PFSK-1 (cell line): ENCODE measurements around the gene CDHR3.

Source experiments
- FOXP2 ChIP-seq: optimal IDR thresholded peaks from 2 replicates; pipeline ENCODE3; 2011; ENCODE audit warnings: borderline replicate concordance, control low read depth, inconsistent platforms; ENCODE audit not compliant: insufficient read depth; ENCODE audit errors: extremely low read length, extremely low read depth
- POLR2AphosphoS5 ChIP-seq: IDR thresholded peaks from 2 replicates; pipeline ENCODE4 v1.6.1; 2012; ENCODE audit warnings: low read depth, mild to moderate bottlenecking, control low read depth, low read length, moderate library complexity
- REST ChIP-seq, 2 experiments: IDR thresholded peaks; 2 replicates each; pipeline versions ENCODE4 v1.6.1 to v1.8.0; 2011 to 2012; ENCODE audit warnings: low read depth in 2 of 2, low read length in 2 of 2, control low read depth in 1 of 2, inconsistent platforms in 1 of 2, mild to moderate bottlenecking in 1 of 2, moderate library complexity in 1 of 2; ENCODE audit not compliant: insufficient read depth in 1 of 2
- SIN3A ChIP-seq: IDR thresholded peaks from 2 replicates; pipeline ENCODE4 v1.6.1; 2012; ENCODE audit warnings: mild to moderate bottlenecking, low read length, moderate library complexity, borderline replicate concordance; ENCODE audit not compliant: insufficient read depth
- TAF1 ChIP-seq: IDR thresholded peaks from 2 replicates; pipeline ENCODE4 v1.6.1; 2012; ENCODE audit warnings: low read length, control low read depth, borderline replicate concordance; ENCODE audit not compliant: insufficient read depth

CDHR3 gene

GRCh38 chr7:106003525-106004064, 40.5 kb downstream of the CDHR3 start:
- TF ChIP-seq FOXP2 (no peak), POLR2AphosphoS5 (no peak), SIN3A (no peak), REST (IDR thresholded peaks at IDR 0.05; ENCODE audit: insufficient read depth in 1 of 2, low read depth in 2 of 2, low read length in 2 of 2) (no peak), TAF1 (no peak)

GRCh38 chr7:106006906-106007305, 43.8 kb downstream of the CDHR3 start:
- TF ChIP-seq POLR2AphosphoS5 (no peak), FOXP2 (no peak), SIN3A (no peak), TAF1 (no peak), REST (IDR thresholded peaks at IDR 0.05; ENCODE audit: insufficient read depth in 1 of 2, low read depth in 2 of 2, low read length in 2 of 2) (no peak)

GRCh38 chr7:106009503-106010226, 46.6 kb downstream of the CDHR3 start:
- TF ChIP-seq FOXP2 (peak; percentile 68), REST (IDR thresholded peaks at IDR 0.05; ENCODE audit: insufficient read depth in 1 of 2, low read depth in 2 of 2, low read length in 2 of 2) (peak in 1 of 2 experiments; percentile 40; a peak in 1 of 4 replicates), POLR2AphosphoS5 (peak; percentile 42; the same call in 1 of the 2 replicates), TAF1 (peak; percentile 10; the same call in 1 of the 2 replicates), SIN3A (peak; percentile 92)

GRCh38 chr7:106010331-106010730, 47.3 kb downstream of the CDHR3 start:
- no peak for TF ChIP-seq TAF1
- TF ChIP-seq POLR2AphosphoS5, result no peak
- no peak for TF ChIP-seq REST (IDR thresholded peaks at IDR 0.05; ENCODE audit: insufficient read depth in 1 of 2, low read depth in 2 of 2, low read length in 2 of 2)
- TF ChIP-seq SIN3A, result no peak
- TF ChIP-seq FOXP2, result no peak
